ENCODE results near the gene TMEM272.

TMEM272 gene

DNA sequence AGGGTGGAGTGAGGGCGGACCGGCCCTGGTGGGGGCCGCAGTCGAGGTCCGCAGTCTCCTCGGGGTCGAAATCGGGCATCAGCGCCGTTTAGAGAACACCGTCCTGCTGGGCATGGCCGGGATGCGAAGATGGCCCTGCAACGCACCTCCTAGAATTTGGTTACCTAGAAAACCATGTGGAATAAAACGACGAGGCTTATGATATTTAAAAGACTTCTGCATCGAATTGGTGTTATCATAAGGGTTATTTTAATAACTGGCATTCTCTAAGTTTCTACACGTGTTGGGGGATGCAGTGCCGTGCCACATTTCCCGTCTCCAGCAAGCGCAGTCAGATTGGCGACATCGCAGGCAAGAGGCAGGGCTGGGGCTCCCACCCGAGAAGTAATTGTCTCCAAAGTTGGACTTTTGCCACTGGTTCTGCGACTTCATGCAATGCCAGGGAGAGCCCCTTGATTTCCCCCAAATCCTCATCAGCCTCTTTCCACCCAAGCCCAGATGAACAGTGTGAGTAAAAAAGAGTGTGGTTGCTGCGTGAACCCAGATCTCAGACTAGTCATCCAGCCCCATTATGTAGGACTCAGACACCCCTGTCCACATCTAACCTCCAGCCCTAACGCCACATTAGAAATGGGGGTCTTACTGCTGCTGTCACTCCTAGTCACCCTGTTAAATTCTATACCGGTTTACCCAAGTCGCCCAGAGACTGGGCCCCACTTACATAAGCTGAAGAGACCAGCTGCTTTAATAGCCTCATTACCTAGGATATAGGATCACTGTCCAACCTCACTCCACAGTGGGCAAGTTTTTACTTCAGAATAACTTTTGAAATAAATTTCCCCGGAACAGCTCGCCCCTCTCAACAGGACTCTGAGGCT, 40.4 kb downstream of the TMEM272 start:
- no peak for DNase-seq

DNA sequence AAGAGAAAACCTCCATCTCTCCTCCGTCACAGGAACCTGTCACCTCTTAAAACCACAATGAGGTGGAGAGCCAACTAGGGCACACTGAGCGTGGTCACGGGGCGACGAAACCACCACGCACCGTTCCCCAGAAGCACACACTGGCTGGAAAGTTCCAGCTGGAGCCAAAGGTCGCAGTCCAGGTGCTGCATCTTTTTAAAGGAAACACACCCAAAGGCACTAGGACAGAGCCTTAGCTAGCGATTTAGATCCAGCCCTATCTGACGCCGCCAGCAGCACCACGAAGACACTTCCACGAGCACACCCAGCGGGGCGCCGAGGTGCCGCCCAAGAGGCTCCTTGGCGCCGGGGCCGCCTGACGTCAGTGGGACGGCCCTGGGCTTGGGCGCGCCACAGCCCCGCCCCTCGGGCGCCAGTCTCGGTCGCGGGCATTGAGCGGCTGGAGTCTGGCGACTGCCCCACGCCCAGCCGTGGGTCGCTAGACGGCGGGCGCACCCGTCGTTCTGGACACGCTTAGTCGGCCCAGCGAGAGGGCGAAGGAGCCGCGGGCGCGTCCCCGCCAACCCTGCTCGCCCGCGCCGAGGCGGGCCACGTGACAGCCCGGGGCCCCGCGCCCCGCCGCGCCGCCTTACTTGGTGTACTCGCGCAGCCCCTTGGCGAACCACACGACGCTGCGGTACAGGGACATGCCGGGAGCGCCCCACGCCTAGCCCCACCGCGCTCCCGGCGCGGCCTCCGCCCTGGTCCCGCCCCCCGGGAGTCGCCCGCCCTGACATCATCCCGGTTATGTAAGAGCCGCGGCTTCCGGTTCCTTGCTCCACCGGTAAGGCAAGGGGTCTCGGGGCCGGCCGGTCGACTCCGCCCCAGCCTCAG, 41.3 kb downstream of the TMEM272 start, which contains the start of gene DHRS12:
TSS of gene DHRS12 (minus strand) at position 742 of the 873 bp plus-strand sequence. CDS start 4,504 bp downstream, outside the sequence.
- peak; percentile 93 for DNase-seq

DNA sequence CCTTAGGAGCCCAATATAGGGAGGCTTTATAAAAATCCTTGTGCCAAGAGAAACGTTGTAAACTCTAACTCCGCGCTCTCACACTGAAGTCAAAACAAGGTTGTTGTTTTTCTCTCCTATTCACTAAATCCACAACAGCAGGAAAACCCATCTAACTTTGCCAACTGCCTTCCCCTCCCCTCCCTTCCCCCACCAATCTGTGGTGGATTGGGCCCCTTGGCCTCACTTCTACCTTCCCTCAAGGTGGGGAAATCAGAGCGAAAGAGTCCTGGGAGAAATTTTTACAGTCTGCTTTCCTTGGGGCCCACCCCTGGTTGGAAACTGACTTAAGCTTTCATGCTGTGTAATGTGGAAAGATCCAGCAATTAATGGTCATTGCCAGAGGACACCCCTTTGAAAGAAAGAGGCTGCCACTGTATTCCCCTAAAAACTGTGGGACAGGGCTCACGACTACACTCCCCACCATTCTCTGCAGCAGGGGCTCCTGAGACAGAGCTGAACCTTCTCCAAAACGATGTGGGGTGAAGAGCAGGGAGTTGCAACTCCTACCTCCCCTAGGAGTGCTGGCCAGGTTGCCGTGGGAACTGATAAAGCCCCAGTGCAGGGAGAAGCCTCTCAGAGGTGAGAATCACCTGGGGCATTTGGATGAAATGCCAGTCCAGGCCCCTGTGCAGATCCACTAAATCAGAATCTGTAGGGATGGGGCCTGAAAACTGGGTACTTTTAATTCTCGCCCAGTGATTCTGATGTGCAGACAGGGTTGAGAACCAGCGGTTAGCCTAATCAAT, 42.2 kb downstream of the TMEM272 start:
- DNase-seq, result no peak

DNA sequence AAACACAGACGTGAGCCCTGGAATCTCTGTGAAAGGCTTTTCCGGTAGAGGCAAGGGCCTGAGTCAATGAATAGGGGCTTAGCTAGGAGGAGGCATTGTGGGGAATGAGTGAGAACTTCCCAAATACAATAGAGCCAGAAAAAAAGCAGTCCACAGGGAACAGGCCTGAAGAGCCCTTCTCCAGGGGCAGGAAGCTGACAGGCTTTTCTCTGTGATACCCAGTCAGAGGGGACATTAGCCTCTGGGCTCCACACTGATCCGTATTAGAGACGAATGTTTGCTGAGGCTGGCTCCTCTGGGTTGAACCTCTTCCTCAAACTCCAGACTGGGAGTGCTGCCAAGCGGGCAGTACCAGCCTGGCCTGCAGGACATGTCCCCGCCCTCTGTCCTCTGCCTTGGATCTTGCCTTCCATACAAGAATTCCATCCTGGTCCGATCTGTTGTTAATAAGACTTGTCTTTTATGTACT, 43.3 kb downstream of the TMEM272 start:
- DNase-seq, result no peak

DNA sequence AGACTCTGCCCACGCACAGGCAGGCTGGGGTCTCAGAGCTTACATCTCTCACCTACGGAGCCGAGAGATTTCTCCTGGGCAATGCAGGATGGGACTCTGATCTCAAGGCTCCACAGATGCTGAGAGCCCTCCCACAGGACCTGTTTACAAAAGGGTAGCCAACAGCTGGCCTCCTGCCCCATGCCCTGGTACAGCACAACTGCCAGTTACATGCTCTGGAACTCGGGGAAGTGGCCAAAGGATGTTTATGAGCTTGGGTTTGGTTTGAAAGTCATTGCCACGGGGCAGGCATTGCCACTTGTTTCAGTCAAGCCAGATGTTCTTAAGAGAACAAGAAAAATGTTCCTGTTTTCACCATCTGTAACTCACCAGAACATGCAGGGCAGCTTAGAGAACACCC, 44.5 kb downstream of the TMEM272 start:
- no peak for DNase-seq

DNA sequence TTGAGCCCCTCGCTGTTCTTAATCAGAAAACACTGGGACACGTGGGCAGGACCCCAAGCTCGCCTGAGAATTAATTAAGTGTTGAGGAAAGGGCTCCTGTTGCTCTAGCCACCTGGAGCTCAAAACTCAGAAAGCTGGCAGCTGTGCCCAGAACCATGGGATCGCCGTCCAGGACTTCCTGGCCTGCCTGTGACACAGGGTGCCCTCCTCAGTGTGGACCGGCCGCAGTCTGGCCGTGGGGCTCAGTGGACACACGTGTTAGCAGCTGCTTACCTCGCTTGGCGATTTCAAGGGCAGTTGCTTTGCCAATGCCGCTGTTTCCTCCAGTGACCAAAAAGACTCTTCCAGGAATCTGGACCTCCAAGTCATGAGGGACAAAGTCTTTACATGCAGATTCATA, 45.7 kb downstream of the TMEM272 start:
- no peak for DNase-seq

DNA sequence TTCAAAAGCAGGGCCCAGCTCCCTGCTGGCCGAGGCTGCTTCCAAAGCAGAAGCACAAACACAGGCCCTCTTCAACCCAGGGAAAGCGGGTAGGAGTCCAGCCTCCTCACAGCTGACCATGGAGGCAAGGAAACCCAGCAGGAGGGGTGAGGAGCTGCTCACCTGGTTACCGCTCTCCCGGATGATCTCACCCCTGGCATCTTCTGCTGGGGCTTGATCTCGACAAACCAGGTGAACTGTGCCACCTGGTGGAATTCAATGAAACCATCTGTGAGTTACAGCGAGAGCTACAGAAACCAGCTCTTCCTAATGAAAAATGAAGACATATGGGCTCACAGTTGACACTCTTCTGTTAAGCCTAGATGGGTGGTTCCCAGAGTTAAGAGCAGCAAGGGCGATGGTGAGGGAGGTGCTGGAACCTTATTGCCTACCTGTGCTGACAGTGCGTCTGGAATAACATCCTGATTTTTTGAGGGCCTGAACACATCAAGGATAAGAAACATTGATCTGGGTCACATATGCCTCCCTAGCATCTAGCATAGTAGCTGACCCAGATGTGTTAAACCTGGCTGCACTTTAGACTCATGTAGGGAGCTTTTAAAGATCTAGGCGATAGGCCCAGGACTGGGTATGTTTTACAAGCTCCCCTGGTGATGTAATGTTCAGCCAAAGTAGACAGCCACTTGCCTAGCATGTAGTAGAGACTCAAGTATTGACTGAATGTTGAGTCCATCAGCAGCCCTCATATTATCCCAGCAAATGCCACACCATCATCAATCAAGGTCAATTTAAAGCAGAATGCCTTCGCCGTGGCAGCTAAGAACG, 47.1 kb downstream of the TMEM272 start:
- peak; percentile 60 for DNase-seq

DNA sequence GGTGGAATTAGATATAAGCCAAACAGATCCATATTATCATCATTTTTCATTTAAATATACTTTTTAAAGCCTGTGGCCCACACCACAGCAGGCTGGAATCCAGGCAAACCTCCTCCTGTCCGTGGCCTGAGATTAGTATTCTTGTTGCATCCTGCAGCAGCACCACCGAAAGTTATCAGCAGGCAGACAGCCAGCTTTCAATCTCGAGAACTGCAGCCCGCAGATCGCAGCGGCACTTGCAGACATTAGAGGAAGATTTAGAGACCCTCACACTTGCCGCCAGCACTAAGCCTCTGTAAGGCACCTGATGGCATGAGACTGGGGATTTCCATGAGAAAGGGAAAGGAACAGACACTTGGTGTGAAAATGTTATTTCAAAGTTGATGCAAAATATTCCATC, 48.4 kb downstream of the TMEM272 start:
- no peak for DNase-seq

DNA sequence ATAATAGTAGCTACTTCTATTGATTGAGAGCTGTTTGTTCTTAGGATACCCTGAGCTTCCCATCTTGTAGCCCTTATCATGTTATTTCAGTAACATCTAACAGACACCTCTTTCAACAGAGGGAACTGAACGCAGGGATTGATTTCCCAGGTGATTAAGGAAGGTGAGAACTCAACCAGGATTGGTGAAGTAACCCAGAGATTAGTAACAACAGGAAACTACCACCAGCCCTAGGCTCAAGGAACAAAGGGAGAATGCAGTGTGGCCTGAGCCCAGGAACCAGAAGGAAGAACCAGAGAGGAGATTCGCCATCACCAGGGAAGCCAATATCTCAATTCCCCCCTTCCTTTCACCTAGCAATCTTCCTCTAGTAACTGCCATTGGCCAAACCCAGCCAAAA, 49.6 kb downstream of the TMEM272 start:
- DNase-seq, result no peak

DNA sequence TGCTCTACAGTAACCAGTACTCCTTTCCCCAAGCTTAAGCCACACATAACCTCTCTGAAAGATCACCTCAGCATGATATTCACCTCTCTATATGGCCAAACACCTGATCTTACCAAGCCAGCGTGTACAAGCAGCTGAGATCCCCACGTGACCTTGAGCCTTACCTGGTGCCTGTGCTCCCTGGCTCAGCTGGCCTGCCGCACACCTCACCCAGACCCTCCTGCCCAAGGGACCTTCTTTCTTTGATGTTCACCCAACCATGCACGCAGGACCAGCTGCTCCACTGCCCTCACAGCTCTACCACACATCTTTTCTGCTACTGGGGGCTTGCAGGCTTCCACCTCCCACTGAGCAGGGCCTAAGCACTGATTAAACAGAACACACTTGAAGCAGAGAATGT, 50.0 kb downstream of the TMEM272 start:
- DNase-seq, result no peak

DNA sequence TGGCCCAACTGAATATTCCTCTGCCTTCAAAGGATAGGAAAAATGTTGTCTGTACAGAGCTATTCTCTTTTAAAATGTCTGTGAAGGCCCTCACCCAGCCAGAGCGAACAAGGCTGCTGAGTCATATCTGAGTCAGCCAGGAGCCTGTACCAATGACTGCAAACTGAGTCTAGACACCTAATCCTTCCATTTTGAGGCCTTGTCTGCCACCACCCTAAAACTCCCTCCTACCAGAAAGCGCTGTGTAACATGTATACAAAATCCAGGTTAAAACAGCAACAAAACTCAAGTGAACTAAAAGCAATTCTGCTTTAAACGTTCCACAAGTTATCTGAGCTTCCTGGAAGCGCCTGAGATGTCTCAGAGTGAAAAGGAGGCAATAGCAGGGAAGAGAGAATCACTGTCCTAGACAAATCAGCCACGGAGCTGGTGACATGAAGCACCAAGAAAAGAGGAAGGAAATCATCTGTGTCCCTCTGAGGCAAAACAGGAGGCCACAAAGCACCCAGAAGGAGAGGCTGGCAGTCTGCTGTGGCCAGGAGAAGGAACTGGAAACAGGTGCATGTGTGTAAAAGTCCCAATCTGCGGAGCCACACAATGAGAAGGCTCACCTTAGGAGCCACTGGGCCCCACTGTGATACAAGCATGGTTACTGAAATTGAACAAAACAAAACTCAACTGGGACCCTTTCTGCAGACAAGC, 51.3 kb downstream of the TMEM272 start:
- DNase-seq, result peak; percentile 64

DNA sequence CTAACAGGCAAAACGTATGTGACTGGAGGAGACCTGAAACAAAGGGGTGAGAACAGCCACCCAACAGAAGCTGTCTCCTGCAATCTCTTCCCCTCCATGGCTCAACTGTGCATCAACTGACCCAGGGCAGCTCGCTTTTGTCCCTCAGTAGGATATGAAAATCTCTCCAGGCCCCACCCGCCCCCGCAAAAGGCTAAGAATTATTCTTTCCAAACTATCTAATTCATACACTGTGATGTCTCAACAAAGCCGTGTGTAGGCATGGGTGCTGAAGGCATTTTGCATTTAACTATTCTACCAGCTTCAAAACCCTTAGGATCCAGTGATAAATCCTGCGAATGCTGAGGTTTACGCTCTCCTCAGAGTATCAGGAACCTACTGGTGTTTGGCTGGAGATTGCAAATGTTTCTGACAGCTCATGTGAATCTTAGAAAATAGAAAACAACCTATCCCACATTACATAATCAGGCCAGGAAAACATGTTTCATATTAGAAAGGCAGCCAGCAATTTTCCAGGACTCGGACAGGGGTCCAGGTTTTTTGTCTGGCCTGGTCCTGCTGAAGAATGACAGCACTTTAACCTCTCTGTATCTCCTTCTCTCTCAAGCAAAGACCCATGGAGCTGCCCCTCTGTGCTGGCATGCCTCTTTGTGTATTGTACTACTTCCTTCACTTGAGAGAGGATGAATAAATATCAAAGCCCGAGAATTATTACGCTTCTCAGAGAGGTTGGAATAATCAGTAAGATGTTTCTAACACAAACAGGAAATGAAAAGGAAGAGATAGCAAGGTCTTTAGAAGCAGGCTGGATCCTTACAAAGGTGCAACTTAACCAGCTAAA, 58.3 kb downstream of the TMEM272 start:
- no peak for DNase-seq

DNA sequence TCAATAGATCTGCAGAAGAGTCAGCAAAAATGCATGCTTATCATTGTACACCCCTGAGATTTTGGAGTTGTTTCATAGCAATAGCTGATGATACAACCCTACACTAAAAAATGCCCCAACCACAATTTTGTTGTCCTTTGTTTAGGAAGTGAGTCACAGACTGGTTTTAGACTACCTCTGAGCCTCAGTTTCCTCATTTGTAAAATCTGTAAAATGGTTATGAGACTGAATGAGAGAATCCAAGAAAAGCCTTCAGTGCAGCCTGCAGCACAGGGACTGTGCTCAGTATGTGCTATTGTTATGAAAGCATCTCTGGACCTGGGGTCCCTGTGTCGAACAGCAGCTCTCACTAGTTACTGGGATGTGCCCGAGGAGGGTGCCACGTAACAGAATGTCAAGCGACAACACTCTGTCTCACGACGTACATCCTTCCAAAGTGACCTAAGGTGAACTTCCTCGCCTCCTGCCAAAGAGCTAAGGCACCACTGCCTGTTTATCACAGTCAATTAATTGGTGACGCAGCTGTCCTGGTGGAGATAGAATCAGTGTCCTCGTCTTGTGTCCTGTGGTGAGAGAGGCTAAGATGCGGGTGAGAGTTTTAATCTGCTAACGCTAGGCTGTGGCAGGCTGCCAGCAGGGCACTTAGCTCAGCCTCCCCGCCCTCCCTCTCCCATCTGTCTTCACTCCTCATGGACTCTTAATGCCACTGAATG, 59.1 kb downstream of the TMEM272 start:
- peak; percentile 93 for DNase-seq

DNA sequence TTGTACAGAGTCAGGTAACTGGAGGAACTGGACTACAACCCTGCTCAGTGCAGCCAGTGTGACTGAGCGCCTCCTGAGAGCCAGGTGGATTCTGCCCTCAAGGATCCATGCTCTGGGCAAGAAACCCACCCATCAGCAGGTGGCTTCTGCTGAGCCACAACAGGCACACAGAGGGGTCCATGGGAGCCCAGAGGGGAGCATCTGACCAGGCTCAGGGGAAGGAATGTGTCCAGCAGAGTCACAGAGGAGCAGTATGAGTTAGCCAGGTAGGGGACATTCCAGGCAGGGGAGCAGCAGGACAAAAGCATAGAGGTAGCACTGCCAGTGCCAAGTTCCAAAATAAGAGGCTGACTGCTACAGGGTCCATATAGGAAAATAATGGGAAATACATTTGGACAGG, 60.9 kb downstream of the TMEM272 start:
- no peak for DNase-seq

DNA sequence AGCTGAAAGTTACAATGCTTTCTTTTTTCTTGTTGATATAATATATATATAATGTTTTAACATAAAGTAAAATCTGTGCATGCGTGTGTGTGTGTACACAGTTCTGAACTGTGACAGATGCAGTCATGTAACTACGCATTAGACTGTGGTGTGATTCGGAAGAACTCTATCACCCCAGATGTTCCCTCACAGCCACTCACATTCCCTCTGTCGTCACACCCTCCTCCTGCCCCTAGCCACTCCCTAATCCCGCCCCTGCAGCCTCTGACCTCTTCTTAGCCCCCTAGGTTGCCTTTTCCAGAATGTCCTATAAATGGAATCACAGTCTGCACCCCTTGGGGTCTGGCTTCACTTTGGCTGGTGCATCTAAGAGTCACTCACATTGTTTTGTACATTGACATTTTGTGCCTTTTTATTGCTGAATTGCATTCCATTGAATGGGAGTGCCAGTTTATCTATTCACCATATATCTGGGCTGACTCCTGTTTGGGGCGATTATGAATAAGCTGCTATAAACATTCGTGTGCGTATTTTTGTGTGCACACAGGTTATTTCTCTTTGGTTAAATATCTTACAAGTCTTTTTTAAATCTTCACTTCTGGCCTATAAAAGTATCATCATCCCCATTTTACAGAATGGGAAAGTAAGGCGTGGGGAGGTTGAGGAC, 61.4 kb downstream of the TMEM272 start:
- DNase-seq, result no peak

DNA sequence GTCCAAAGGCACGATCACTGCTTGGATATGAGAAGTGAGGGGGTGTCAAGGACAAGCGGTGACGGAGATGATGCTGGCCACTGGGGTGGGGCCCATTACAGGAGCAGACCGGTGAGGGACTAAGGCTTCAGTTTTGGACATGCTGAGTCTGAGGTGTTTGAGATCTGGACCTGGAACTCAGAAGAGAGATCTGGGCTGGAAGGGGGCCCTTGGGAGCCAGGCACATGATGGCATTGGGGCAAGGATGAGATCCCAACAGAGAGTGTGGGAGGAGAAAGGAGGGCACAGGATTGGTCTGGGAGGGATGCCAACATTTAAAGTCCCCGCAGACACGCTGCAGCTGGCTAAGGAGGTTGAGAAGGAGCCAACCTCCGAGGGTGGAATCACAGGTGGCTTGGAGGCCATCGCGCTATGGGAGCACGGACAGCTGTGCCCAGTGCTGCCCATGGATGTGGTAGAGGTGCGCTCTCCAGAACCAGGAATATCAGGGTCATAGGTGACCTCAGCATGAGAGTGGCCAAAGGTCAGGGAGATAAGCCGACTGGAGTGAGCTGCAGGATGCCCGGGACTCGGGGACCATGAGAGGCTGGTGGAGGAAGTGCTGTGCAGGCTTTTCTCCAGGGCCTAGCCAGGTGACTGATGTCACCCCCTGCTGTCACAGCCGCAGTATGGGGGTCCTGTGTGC, 62.8 kb downstream of the TMEM272 start:
- no peak for DNase-seq

DNA sequence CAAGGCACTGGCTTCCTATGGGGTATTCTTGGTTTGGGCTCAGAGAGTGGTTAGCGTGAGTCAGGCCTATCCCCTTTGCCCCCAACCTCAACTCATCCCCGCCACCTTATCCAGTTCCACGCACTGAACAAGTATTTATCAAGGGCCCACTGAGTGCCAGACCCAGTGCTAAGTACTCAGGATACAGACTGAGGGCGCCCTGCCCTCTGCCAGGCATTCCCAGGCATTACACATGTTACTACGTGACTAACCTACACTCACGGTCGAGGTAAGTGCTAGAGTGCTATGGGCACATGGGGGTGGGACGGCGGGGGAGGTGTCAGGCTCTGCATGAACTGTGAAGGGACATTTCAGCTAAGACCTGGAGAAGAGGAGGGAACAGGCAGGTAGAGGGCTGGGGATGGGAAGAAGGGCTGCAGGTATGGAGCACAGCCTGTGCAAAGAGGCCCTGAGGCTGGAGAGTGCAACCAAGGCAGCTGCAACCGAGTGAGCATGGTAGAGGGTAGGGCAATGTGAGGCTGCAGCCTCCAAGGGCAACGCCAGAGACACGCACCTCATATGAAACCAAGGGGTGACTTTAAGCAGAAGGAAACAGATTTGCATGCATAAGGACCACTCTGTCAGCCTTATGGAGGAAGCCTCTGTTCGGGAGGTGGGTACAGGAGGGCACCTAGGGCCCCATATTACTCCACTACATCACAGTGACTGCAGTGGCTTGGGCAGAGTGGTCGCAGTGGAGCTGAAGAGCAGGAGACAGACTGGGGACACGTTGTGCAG, 63.5 kb downstream of the TMEM272 start:
- peak; percentile 41 for DNase-seq

DNA sequence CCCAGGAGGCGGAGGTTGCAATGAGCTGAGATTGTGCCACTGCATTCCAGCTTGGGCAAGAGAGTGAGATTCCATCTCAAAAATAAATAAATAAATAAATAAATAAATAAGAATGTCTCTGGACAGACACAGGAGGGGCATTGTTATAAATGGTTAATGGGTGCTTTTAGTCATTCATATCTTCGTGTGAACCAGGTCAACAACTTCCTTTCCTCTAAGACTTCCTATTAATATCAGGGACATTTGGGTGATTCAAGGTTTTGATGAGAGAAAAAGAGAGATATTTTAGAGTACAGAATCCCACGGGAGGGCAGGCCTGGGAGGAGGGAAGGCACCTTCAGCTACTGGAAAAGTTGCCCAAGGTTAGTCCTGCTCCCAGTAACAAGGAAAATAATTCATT, 64.9 kb downstream of the TMEM272 start:
- DNase-seq, result no peak
